K562 (cell line): ENCODE results near the gene MLST8. TPM values are rescaled to one million over a fixed set of nuclear protein-coding genes. Genes with fewer than 3 reads are reported as not detected.

Experiments
- CBX1 ChIP-seq: sonication (generic); IDR thresholded peaks from 2 replicates; pipeline ENCODE4 v1.6.1; 2016; ENCODE audit warnings: antibody characterized with exemption, low read depth, mild to moderate bottlenecking
- CBX2 ChIP-seq: fragments of 200-600 bp; sonication (generic); IDR thresholded peaks from one replicate; pipeline ENCODE4 v1.6.1; 2012; ENCODE audit warnings: mild to moderate bottlenecking, low read length, inconsistent platforms; ENCODE audit not compliant: insufficient read depth, poor library complexity, severe bottlenecking
- CEBPG ChIP-seq, 3 experiments: fragments of 200-800 bp in 1 of 3; sonication (Bioruptor generic) in 1 of 3; sonication (generic) in 1 of 3; formaldehyde crosslinking in 1 of 3; IDR thresholded peaks in 2 of 3; conservative IDR thresholded peaks in 1 of 3; 2 replicates each; pipeline versions ENCODE4 v1.6.1 to v1.8.0; 2016 to 2022; ENCODE audit warnings: missing compliant biosample characterization in 2 of 3, missing genetic modification characterization in 2 of 3, mild to moderate bottlenecking in 1 of 3, missing genetic modification reagents in 1 of 3
- GATAD2A ChIP-seq: fragments of 450-650 bp; IDR thresholded peaks from 2 replicates; pipeline ENCODE4 v1.6.1; 2017
- PHF21A ChIP-seq: fragments of 450-650 bp; IDR thresholded peaks from 2 replicates; pipeline ENCODE4 v1.6.1; 2017; ENCODE audit warnings: low read depth, borderline replicate concordance
- POLR2B ChIP-seq: fragments of 450-650 bp; IDR thresholded peaks from 2 replicates; pipeline ENCODE4 v1.6.1; 2018; ENCODE audit warnings: low read depth; ENCODE audit not compliant: partially characterized antibody
- POLR2G ChIP-seq: fragments of 200-400 bp; formaldehyde crosslinking; IDR thresholded peaks from 2 replicates; pipeline ENCODE4 v1.6.1; 2017; ENCODE audit warnings: low read depth, mild to moderate bottlenecking, antibody characterized with exemption, low read length, moderate library complexity
- RBFOX2 ChIP-seq: fragments of 200-400 bp; formaldehyde crosslinking; IDR thresholded peaks from 2 replicates; pipeline ENCODE4 v1.6.1; 2017; ENCODE audit warnings: low read depth, mild to moderate bottlenecking, low read length, moderate library complexity
- RCOR1 ChIP-seq, 2 experiments: IDR thresholded peaks; 2 replicates each; pipeline ENCODE4 v1.6.1; 2012; ENCODE audit warnings: low read depth in 2 of 2, low read length in 2 of 2, borderline replicate concordance in 1 of 2, improper control_type of control experiment in 1 of 2
- YY1 ChIP-seq, 3 experiments: IDR thresholded peaks; 2 replicates each; pipeline ENCODE4 v1.6.1; 2011; ENCODE audit warnings: low read length in 2 of 3, mild to moderate bottlenecking in 2 of 3, moderate library complexity in 2 of 3, borderline replicate concordance in 1 of 3, control low read depth in 1 of 3, low read depth in 1 of 3; ENCODE audit not compliant: insufficient read depth in 3 of 3, insufficient replicate concordance in 2 of 3, control insufficient read depth in 1 of 3, insufficient read length in 1 of 3; ENCODE audit errors: extremely low read depth in 1 of 3
- ZFPM2 ChIP-seq: fragments of 250-450 bp; sonication (Bioruptor Pico); IDR thresholded peaks from 2 replicates; pipeline ENCODE4 v1.5.1; 2022; ENCODE audit warnings: mild to moderate bottlenecking
- ZNF174 ChIP-seq: fragments of 250-450 bp; sonication (Bioruptor Pico); IDR thresholded peaks from 2 replicates; pipeline ENCODE4 v1.4.0; 2020; ENCODE audit warnings: mild to moderate bottlenecking
- polyA plus RNA-seq, 8 experiments: library from polyadenylated mRNA; depleted of rRNA in 4 of 8; stranded (reverse) in 5 of 8; unstranded in 3 of 8; fragments of >200 nt; fragmentation: Nextera tagmentation in 2 of 8; fragmentation: Illumina TruSeq in 1 of 8; extraction: Ambion mirVana in 2 of 8; extraction: Trizol in 1 of 8; gene quantifications; 2 replicates each; pipeline versions ENCODE4 v1.2.1 to v1.2.3, GENCODE V29; 2011 to 2014; ENCODE audit warnings: inconsistent platforms in 1 of 8, missing spikeins in 1 of 8
- total RNA-seq, 7 experiments: library from RNA; depleted of rRNA in 6 of 7; stranded (reverse); fragments of >200 nt in 6 of 7; fragmentation: Illumina TruSeq in 2 of 7; extraction: Trizol in 2 of 7; gene quantifications; 2 replicates each; pipeline versions ENCODE4 v1.2.1 to v1.2.3, GENCODE V29; 2011 to 2021; ENCODE audit warnings: low replicate concordance in 1 of 7

The MLST8 gene
- total and polyA plus RNA-seq, 9 of the 15 experiments (the other 6 are each of a cell fraction or from before 2014, with no cell fraction given): 1.5 to 116 (median 43.3) TPM

DNA sequence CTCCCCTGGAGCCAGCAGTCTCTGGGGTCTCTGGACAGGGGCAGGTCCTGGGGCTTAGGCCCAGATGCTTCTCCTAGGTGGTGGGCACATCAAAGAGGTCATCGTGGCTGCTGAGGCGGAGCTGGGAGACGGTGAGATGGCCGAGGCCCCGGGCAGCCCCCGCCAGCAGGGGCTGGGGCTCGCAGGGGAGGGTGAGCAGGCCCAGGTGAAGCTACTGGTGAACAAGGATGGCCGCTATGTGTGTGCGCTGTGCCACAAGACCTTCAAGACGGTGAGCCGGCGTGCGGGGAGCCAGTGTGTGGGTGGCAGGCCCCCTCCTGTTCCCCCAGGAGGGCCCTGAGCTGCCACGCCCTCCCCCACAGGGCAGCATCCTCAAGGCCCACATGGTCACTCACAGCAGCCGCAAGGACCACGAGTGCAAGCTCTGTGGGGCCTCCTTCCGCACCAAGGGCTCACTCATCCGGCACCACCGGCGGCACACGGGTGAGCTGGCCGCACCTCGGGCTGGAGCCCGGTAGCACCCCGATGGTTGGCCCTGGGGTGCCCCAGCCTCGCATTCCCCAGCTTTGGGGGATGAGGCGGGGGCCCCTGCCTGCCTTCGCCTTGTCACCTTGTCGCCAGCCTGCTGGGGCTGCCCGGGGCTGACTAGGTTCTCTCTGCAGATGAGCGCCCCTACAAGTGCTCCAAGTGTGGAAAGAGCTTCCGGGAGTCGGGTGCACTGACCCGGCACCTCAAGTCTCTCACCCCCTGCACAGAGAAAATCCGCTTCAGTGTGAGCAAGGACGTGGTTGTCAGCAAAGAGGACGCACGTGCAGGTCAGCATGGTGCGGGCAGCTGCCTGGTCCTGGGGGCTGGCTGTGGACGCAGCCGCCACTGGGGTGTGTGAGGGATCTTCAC, 27.1 kb downstream of the MLST8 start (continued):
- TF ChIP-seq CEBPG (CRISPR knock-in tag; IDR thresholded peaks at IDR 0.05) (no peak), CEBPG (tag; conservative IDR thresholded peaks at IDR 0.05 in 1 of 2, IDR thresholded peaks at IDR 0.05 in 1 of 2) (no peak), ZNF174 (CRISPR knock-in tag) (no peak), GATAD2A (no peak), POLR2B (peak; percentile 25), POLR2G (peak; percentile 53), RBFOX2 (peak; percentile 31; the same call in 1 of the 2 replicates), CBX1 (no peak), ZFPM2 (CRISPR knock-in tag) (no peak), PHF21A (no peak), CBX2 (no peak), RCOR1 (IDR thresholded peaks at IDR 0.05; ENCODE audit: borderline replicate concordance in 1 of 2, low read depth in 2 of 2, low read length in 2 of 2) (no peak), YY1 (IDR thresholded peaks at IDR 0.05; ENCODE audit: borderline replicate concordance in 1 of 3, control insufficient read depth in 1 of 3, extremely low read depth in 1 of 3, insufficient read depth in 3 of 3, insufficient read length in 1 of 3, insufficient replicate concordance in 2 of 3, low read depth in 1 of 3, low read length in 2 of 3) (no peak)
